Immature natural killer cell (primary cell): ENCODE data around the gene C3AR1. TPM values are rescaled to one million over a fixed set of nuclear protein-coding genes. Genes with fewer than 3 reads are reported as not detected.
A peak's percentile ranks its signal among the peaks of the same experiment; 100 is the strongest.
"Not testable (repeated sequence)": the region's sequence is repeated elsewhere in the genome, so short reads cannot be mapped to it uniquely, and the experiment has no call there.

Experiments used
- DNase-seq, 3 donors: peaks; one replicate each; pipeline ENCODE4 v3.0.0; 2022; ENCODE audit warnings: mixed read lengths in 1 of 3
- H3K27ac Mint-ChIP-seq, 6 donors: one replicate each; pipeline ENCODE4 v1.8.0; 2020; ENCODE audit warnings: mixed read lengths in 6 of 6, mild to moderate bottlenecking in 5 of 6, inconsistent platforms in 4 of 6, moderate library complexity in 3 of 6
- H3K27me3 Mint-ChIP-seq, 3 donors: one replicate each; pipeline ENCODE4 v1.8.0; 2020 to 2021; ENCODE audit warnings: low read depth in 3 of 3, mild to moderate bottlenecking in 3 of 3, mixed read lengths in 3 of 3, moderate library complexity in 3 of 3, inconsistent platforms in 1 of 3
- H3K36me3 Mint-ChIP-seq, 3 donors: one replicate each; pipeline ENCODE4 v1.8.0; 2020; ENCODE audit warnings: mixed read lengths in 3 of 3, inconsistent platforms in 2 of 3, mild to moderate bottlenecking in 2 of 3
- H3K4me1 Mint-ChIP-seq, 2 donors: one replicate each; pipeline ENCODE4 v1.8.0; 2020; ENCODE audit warnings: inconsistent platforms in 2 of 2, mild to moderate bottlenecking in 2 of 2, mixed read lengths in 2 of 2, moderate library complexity in 1 of 2
- H3K4me3 Mint-ChIP-seq, 5 donors: one replicate each; pipeline ENCODE4 v1.8.0; 2020; ENCODE audit warnings: mild to moderate bottlenecking in 5 of 5, mixed read lengths in 5 of 5, inconsistent platforms in 3 of 5, moderate library complexity in 3 of 5
- H3K9me3 Mint-ChIP-seq, 6 donors: one replicate each; pipeline ENCODE4 v1.8.0; 2020; ENCODE audit warnings: mild to moderate bottlenecking in 6 of 6, mixed read lengths in 6 of 6, inconsistent platforms in 4 of 6, moderate library complexity in 3 of 6
- polyA plus RNA-seq, 3 donors: library from polyadenylated mRNA; unstranded; fragments of 300-500 nt; fragmentation: Illumina TruSeq; gene quantifications; one replicate each; pipeline ENCODE4 v1.2.3, GENCODE V29; 2021

Gene C3AR1
- polyA plus RNA-seq, 3 donors from 2014 or later = 10.8 to 31.1 (median 20.2) TPM

DNA sequence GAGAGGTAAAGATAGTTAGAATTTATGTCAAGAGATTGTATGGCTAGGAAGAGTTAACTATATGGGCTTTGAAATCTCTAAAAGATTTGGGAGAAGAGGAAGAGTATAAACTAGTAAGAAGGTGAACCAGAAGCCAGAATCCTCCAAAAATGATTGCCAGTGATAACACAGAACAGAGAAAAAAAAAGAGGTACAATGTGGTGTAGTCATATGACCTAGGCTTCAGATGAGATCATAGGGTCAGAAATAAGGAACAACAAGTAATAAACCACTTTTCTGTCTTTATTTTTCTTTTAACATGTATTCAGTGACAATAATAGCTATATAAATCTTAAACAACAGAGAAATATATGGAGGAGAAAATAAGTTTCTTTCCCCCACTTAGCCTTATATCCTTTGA, 14.0 kb upstream of the C3AR1 start:
- Mint-ChIP-seq H3K4me3 (peak overlapping the region in 4 of 5 donors; percentile 0 to 14 (median 9)), H3K9me3 (peaks cover 0 to 2% (median 0%) of the 10 kb centered on the region in 6 donors), H3K27me3 (peaks cover 2 to 15% (median 10%) of the 10 kb centered on the region in 3 donors), H3K27ac (peak overlapping the region; percentile 66 to 99 (median 87)), H3K36me3 (peaks cover 0 to under 1% (median 0%) of the 10 kb centered on the region in 3 donors), H3K4me1 (peaks cover 46 to 50% of the 10 kb centered on the region in 2 donors)
- no peak for DNase-seq

DNA sequence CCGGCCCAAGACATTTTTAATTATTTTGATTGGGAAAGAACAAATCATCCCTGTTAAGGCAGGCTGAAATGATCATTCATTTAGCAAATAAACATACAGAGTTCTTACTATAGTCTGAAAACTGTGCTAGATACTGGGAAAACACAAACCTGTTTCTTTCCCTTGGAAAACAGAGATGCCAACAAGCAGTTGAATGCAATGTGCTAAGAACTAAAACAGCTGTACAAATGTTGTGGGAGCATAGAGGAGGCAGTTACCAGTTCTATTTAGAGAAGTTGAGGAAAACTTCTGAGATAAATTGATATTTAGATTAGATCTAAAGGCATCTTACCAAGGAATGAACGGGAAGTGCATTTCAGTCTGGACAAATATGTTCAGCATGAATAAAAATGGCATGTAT, 12.8 kb upstream of the C3AR1 start:
- DNase-seq = no peak
- Mint-ChIP-seq H3K4me3 (peak overlapping the region in 1 of 5 donors; percentile 9), H3K27me3 (peaks cover 2 to 15% (median 10%) of the 10 kb centered on the region in 3 donors), H3K4me1 (peaks cover 36 to 37% of the 10 kb centered on the region in 2 donors), H3K36me3 (no peaks in the 10 kb centered on the region), H3K9me3 (peaks cover 0 to 2% (median 0%) of the 10 kb centered on the region in 6 donors), H3K27ac (peak overlapping the region in 5 of 6 donors; percentile 35 to 99 (median 63))

DNA sequence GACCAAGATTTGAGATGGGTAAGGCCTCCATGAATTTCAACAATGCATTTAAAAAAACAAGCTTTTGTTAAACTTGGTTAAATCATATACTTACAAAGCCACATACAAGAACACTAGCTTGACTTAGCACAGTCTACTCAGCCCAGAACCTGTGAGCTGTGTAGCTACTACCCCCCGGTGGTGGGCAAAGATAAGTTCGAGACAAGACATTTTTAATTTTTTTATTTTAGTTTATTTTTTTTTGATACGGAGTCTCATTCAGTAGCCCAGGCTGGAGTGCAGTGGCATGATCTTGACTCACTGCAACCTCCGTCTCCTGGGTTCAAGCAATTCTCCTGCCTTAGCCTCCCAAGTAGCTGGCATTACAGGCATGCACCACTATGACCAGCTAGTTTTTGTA, 12.2 kb upstream of the C3AR1 start:
- Mint-ChIP-seq H3K27ac (peak overlapping the region in 1 of 6 donors; percentile 25), H3K9me3 (peaks cover 0 to 2% (median 0%) of the 10 kb centered on the region in 6 donors), H3K36me3 (no peaks in the 10 kb centered on the region), H3K27me3 (peaks cover 2 to 13% (median 10%) of the 10 kb centered on the region in 3 donors), H3K4me3 (no peak overlapping the region), H3K4me1 (peaks cover 31 to 33% of the 10 kb centered on the region in 2 donors)
- DNase-seq = peak; percentile 35 to 56 (median 40)

DNA sequence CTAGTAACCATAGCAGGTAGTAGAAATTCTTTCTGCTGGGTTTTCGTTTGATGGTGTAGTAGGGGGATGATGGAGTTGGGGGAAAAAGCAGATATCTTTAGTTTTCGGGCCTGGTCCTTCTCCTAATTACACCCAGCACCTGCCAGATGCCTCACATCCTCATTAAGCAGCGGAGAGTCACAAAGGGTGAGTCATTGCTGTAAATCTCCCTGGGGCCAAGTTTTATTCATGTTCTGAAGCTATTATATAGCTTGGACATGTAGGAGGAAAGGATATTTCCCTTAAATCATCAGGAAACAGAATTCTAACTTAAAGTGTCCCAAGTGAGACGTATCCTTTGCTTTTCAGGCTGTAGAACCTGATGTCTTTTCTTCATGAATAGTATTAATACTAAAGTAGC, 11.0 kb upstream of the C3AR1 start:
- Mint-ChIP-seq H3K4me3 (no peak overlapping the region), H3K36me3 (peaks cover 0 to 2% (median 0%) of the 10 kb centered on the region in 3 donors), H3K9me3 (peaks cover 0 to 2% (median 0%) of the 10 kb centered on the region in 6 donors), H3K27me3 (peaks cover 0 to 10% (median 3%) of the 10 kb centered on the region in 3 donors), H3K4me1 (peaks cover 20 to 21% of the 10 kb centered on the region in 2 donors), H3K27ac (no peak overlapping the region)
- no peak for DNase-seq

DNA sequence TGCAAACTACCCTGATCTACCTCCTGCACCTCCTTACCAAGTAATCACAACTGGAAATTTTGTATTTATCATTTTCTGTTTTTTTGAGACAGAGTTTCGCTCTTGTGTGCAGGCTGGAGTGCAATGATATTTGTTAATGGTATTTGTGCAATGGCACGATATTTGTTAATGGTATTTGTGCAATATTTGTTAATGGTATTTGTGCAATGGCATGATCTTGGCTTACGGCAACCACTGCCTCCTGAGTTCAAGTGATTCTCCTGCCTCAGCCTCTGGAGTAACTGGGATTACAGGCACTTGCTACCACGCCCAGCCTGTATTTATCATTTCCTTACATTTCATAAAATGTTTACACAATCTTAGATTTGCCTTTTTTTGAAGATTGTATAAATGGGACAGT, 10.2 kb upstream of the C3AR1 start:
- DNase-seq = no peak
- Mint-ChIP-seq H3K27ac (no peak overlapping the region), H3K4me3 (no peak overlapping the region), H3K4me1 (peaks cover 12 to 16% of the 10 kb centered on the region in 2 donors), H3K9me3 (peaks cover 0 to 2% (median 0%) of the 10 kb centered on the region in 6 donors), H3K27me3 (peaks cover 0 to 7% (median 2%) of the 10 kb centered on the region in 3 donors), H3K36me3 (peaks cover 0 to 3% (median 0%) of the 10 kb centered on the region in 3 donors)

DNA sequence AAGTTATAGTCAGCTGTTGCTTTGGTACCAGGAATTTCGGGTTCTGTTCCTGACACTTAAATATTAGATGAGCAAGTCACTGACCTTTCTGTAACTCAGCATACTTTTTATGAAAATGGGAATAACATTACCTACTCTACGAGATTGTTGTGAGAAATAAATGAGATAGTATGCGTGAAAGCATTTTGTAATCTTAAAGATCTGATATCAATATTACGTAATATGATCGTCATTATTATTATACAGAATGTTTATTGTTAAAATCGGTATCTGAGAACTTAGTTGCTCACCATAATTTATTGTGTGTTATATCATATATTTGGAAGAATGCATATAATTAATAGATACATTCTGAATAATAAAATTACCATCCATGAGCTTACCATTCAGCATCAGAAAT, 9.8 kb upstream of the C3AR1 start:
- DNase-seq = no peak
- H3K27ac Mint-ChIP-seq = no peak overlapping the region
- peaks cover 8 to 11% of the 10 kb centered on the region in 2 donors for H3K4me1 Mint-ChIP-seq
- H3K9me3 Mint-ChIP-seq = peaks cover 0 to 2% (median 0%) of the 10 kb centered on the region in 6 donors
- peaks cover 0 to 5% (median 2%) of the 10 kb centered on the region in 3 donors for H3K27me3 Mint-ChIP-seq
- H3K4me3 Mint-ChIP-seq = no peak overlapping the region
- peaks cover 0 to 3% (median 0%) of the 10 kb centered on the region in 3 donors for H3K36me3 Mint-ChIP-seq

DNA sequence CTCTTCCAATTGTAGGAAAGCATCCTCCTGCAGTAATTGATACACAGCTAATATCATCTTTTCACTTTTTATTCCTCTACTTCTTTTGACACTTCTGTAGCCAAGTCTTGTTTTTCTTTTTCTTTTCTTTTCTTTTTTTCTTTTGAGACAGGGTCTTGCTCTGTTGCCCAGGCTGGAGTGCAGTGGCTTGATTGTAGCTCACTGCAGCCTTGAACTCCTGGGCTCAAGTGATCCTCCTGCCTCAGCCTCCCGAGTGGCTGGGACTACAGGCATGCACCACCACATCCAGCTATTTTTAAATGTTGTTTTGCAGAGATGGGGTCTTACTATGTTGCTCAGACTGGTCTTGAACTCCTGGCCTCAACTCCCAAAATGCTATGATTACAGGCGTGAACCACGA, 5.7 kb upstream of the C3AR1 start:
- H3K4me3 Mint-ChIP-seq, H3K27me3 Mint-ChIP-seq, H3K9me3 Mint-ChIP-seq, H3K4me1 Mint-ChIP-seq, H3K36me3 Mint-ChIP-seq, H3K27ac Mint-ChIP-seq, DNase-seq: not testable (repeated sequence)

DNA sequence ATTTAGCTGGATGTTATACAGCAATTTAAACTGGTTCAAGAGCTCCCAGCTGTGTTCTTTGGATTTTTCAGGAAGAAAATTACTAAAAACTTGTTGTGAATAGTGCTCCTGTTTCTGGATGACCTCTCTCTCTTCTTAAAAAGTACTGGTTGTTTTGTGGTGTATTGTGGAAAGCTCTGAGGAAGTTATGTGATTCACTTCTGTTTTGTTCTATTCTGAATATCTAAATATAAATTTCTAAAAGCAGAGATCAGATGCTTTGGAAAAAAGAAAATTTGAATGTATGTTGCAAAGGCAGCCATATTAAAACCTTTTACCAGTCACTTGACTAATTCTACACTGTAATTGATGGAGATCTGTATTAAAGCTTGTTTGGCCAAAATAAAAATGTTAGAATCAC, 3.4 kb upstream of the C3AR1 start:
- Mint-ChIP-seq H3K36me3 (peaks cover 0 to 5% (median 0%) of the 10 kb centered on the region in 3 donors), H3K4me1 (peaks cover 23 to 27% of the 10 kb centered on the region in 2 donors), H3K9me3 (no peaks in the 10 kb centered on the region), H3K27me3 (peaks cover 0 to 5% (median 0%) of the 10 kb centered on the region in 3 donors), H3K27ac (no peak overlapping the region), H3K4me3 (no peak overlapping the region)
- no peak for DNase-seq

DNA sequence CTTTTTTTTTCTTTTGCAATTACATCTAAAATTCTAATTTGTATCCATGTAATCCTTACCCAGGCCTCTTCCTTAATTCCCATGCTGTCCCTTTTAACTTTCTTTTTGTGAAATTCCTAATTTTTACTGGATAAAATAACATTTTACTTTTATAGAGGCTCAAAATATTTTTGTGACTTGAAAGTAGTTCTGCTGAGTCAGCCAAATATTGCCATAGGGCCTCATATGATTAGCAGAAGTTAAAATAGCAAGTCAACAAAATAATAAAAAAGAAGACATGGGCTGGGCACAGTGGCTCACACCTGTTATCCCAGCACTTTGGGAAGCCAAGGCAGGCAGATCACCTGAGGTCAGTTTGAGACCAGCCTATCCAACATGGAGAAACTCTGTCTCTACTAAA, 2.0 kb downstream of the C3AR1 start:
- H3K9me3 Mint-ChIP-seq = no peaks in the 10 kb centered on the region
- no peaks in the 10 kb centered on the region for H3K27me3 Mint-ChIP-seq
- H3K36me3 Mint-ChIP-seq = peaks cover 12 to 15% (median 14%) of the 10 kb centered on the region in 3 donors
- DNase-seq = no peak
- H3K4me3 Mint-ChIP-seq = peak overlapping the region in 1 of 5 donors; percentile 49
- H3K27ac Mint-ChIP-seq = peak overlapping the region in 4 of 6 donors; percentile 22 to 87 (median 28)
- peaks cover 27 to 43% of the 10 kb centered on the region in 2 donors for H3K4me1 Mint-ChIP-seq

DNA sequence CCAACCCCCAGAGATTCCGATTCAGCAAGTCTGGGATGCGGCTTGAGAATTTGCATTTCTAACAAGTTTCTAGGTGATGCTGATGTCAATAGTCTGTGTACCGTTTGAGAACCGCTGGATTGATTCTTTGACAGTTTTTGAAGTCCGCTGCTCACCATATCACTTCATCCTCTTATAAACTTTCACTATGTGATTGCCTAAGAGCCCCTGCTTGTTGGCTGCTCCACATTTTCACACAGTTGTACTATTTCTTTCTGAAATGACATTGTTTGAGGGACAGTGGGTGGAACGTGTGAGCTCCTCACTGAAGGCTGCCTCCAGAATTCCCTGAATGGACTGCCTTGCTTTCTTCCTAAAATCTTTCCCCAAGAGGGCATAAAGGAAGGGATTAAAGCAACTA, 7.7 kb downstream of the C3AR1 start:
- Mint-ChIP-seq H3K4me3 (no peak overlapping the region), H3K9me3 (no peaks in the 10 kb centered on the region), H3K27ac (no peak overlapping the region), H3K27me3 (no peaks in the 10 kb centered on the region), H3K36me3 (peaks cover 21 to 39% (median 25%) of the 10 kb centered on the region in 3 donors), H3K4me1 (peaks cover 4 to 6% of the 10 kb centered on the region in 2 donors)
- no peak for DNase-seq

DNA sequence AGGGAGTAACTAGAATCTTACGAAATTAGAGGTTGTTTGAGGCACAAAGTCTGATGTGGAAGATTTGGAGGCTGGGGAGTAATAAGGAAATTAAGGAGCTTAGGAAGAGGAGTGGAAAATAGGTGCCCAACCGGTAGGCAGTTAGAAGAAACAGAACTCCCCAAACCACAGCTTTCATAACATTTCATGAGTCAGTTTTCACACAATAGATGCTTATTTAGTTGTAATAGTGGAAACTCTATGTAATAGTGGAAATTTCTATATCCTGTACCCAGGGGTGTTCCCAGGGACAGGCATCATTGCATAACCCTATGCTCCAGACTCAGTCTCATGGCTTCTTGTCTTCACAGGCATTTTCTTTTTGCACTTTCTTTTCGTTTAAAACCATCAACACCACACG, 8.3 kb downstream of the C3AR1 start:
- peak overlapping the region in 1 of 6 donors; percentile 58 for H3K27ac Mint-ChIP-seq
- peaks cover 16 to 38% (median 22%) of the 10 kb centered on the region in 3 donors for H3K36me3 Mint-ChIP-seq
- H3K9me3 Mint-ChIP-seq = no peaks in the 10 kb centered on the region
- no peak overlapping the region for H3K4me3 Mint-ChIP-seq
- no peaks in the 10 kb centered on the region for H3K27me3 Mint-ChIP-seq
- peaks cover 0 to 4% of the 10 kb centered on the region in 2 donors for H3K4me1 Mint-ChIP-seq
- DNase-seq = no peak

DNA sequence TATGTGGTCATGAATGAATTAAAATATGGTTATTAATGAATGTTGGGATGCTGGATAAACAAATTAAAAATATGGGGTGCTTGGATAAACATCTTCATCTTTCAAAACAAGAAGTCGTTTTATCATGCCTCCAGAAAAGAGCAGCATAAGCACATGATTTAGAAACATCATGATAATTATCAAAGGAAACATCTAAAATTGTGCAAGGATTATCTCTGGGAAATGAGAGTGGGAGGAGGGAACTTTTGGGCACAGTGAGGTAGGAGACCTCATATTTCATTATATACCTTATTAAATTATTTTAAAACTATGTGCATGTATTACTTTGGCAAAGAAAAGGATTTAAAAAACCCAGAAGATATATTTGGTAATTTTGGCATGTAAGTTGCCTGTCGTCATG, 8.9 kb downstream of the C3AR1 start:
- Mint-ChIP-seq H3K4me3 (no peak overlapping the region), H3K27me3 (no peaks in the 10 kb centered on the region), H3K4me1 (peaks cover 0 to 4% of the 10 kb centered on the region in 2 donors), H3K36me3 (peaks cover 14 to 42% (median 24%) of the 10 kb centered on the region in 3 donors), H3K27ac (peak overlapping the region in 2 of 6 donors; percentile 45 to 71), H3K9me3 (no peaks in the 10 kb centered on the region)
- no peak for DNase-seq

DNA sequence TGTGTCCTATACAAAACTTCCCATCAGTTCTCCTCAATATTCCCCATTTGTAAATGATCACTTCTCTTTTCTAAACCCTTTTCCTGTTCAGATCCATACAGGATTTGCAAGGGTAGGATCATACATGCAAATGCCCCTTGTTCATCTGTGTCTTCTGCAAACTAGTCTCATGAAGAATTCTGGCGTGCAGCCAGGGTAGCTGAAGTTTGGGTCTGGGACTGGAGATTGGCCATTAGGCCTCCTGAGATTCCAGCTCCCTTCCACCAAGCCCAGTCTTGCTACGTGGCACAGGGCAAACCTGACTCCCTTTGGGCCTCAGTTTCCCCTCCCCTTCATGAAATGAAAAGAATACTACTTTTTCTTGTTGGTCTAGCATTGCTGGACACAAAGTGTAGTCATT, 11.3 kb downstream of the C3AR1 start:
- Mint-ChIP-seq H3K4me1 (no peaks in the 10 kb centered on the region), H3K27me3 (peaks cover 0 to 2% (median 0%) of the 10 kb centered on the region in 3 donors), H3K27ac (peak overlapping the region in 2 of 6 donors; percentile 48 to 64), H3K4me3 (no peak overlapping the region), H3K9me3 (no peaks in the 10 kb centered on the region), H3K36me3 (peaks cover 17 to 51% (median 27%) of the 10 kb centered on the region in 3 donors)
- DNase-seq = no peak

DNA sequence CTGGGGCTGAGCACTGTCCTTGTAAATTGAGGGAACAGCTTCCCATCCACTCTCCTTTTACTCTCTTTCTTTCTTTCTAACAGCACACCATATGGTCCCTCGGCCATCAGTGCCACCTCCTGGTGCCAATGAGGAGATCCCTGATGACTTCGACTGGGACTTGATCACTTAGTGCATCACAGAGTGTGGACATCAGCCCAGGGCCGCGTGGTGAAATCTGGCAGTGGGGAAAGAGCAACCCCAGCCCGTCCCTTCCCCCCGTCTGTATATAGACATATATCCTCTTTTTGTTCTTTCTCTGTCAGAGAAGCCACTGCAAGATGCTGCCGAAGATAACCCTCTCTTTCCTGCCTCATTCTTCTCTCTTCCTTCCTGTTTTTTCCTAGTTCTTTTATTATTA, 13.5 kb downstream of the C3AR1 start:
- H3K36me3 Mint-ChIP-seq = peaks cover 33 to 54% (median 34%) of the 10 kb centered on the region in 3 donors
- peak overlapping the region in 2 of 6 donors; percentile 14 to 56 for H3K27ac Mint-ChIP-seq
- peaks cover 0 to 2% (median 1%) of the 10 kb centered on the region in 3 donors for H3K27me3 Mint-ChIP-seq
- H3K4me1 Mint-ChIP-seq = no peaks in the 10 kb centered on the region
- DNase-seq = no peak
- no peak overlapping the region for H3K4me3 Mint-ChIP-seq
- H3K9me3 Mint-ChIP-seq = no peaks in the 10 kb centered on the region
